ENCODE measurements around the gene ISLR.

DNA sequence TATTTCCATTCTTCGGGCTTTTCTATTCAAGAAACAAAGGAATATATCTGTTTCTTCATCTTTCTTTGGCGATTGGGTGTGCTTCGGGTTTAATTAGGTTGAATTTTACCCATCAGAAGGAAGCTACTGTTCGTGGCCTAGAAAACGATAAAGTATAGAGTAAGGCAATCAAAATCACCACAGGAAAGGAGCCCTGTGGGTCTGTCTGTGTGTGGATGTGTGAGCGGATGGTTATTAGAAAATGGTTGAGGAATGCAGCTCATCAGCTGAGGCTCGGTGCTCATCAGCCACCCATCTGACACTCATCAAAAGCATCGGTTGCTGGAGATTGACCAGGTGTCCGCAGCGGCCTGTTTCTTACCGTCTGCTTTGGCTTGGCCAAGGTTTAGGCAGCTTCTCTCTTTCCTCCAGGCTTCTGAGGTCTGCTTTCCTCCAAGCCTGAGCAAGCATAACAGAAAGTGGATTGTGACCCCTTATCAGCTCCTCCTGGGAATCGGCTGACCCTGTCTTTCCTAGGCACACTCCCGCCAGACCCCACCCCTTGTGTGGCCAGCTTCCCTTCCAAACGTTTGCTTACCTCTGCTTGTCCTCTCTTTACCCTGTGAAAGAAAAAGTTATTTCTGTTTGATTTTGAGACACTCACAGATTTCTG lies 17.6 kb upstream of the ISLR start:
- TF ChIP-seq, protein P1, sequence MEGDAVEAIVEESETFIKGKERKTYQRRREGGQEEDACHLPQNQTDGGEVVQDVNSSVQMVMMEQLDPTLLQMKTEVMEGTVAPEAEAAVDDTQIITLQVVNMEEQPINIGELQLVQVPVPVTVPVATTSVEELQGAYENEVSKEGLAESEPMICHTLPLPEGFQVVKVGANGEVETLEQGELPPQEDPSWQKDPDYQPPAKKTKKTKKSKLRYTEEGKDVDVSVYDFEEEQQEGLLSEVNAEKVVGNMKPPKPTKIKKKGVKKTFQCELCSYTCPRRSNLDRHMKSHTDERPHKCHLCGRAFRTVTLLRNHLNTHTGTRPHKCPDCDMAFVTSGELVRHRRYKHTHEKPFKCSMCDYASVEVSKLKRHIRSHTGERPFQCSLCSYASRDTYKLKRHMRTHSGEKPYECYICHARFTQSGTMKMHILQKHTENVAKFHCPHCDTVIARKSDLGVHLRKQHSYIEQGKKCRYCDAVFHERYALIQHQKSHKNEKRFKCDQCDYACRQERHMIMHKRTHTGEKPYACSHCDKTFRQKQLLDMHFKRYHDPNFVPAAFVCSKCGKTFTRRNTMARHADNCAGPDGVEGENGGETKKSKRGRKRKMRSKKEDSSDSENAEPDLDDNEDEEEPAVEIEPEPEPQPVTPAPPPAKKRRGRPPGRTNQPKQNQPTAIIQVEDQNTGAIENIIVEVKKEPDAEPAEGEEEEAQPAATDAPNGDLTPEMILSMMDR (IDR thresholded peaks at IDR 0.05): no peak
- TF ChIP-seq POLR2AphosphoS5 (IDR thresholded peaks at IDR 0.05): no peak
- no peak for TF ChIP-seq POLR2A (IDR thresholded peaks at IDR 0.05)

Measured in sigmoid colon (tissue), 4 donors.